ENCODE measurements around the gene CUTA. TPM values are rescaled to one million over a fixed set of nuclear protein-coding genes. Genes with fewer than 3 reads are reported as not detected.

CUTA gene, protein sequence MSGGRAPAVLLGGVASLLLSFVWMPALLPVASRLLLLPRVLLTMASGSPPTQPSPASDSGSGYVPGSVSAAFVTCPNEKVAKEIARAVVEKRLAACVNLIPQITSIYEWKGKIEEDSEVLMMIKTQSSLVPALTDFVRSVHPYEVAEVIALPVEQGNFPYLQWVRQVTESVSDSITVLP
- total RNA-seq: 61.3 and 61.7 TPM in 2 replicates

DNA sequence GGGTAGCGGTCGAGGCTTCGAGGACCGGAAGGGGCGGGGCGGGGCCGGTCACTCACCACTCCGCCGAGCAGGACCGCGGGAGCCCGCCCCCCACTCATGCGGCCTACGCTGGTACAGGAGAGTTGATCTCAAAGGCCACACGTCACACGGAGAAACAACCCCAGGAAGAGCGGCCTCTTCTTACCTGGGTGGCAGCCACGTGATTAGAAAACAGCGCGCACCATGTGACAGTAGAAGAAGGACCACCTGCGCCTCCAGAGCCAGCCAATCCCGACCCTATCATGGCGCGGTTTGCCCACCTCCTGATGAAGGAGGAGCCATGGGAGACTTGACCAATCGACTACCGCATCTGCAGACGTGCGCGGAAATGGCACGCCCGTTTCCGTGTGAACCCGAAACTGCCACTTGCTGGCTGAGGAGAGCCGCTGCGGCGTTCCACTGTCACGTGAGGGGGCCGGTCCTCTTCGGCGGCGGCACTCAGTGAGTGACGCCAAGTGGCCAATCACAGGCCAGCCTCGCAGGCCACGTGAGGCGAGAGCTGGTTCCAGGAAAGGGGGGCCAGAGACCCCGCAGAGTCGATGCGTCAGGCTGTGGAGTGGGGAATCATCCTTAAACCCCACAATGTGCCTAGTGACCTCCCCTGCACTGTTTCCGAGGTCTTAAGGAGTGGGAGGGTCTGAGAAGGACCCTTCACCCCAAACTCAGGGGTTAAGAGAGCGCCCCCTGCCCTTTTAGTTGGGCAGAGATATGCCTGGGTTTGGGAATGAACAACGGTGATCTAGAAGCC is at the start of gene CUTA:
Gene CUTA, minus strand, starts transcription at position 205 of the 787 bp plus-strand sequence. Its CDS starts 107 bp downstream, at position 98.
- DNase-seq: peak; percentile 100

GRCh38 chr6:33467091-33467490 is 49.2 kb upstream of the CUTA start:
- DNase-seq: no peak

- DNase-seq: no peak
Observed at GRCh38 chr6:33466075-33466735, 48.3 kb upstream of the CUTA start.

DNA sequence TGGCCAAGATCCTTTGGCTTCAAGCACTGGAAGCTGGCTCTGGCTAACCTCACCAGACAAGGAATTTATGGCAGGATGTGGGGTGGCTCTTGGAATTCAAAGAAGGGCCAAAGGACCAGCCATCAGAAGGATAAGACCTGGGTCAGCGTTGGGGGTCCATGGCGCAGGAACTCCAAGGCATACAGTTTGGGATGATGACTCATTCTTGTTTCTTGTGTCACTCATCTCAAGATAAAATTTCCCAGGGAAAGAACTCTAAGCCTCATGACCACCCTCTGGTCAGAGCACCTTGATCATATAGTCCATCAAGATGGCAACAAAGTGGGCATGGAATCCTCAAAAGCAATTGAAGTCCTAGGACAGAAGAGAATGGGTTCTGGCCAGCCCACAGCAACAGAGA is 41.3 kb upstream of the CUTA start:
- no peak for DNase-seq

DNA sequence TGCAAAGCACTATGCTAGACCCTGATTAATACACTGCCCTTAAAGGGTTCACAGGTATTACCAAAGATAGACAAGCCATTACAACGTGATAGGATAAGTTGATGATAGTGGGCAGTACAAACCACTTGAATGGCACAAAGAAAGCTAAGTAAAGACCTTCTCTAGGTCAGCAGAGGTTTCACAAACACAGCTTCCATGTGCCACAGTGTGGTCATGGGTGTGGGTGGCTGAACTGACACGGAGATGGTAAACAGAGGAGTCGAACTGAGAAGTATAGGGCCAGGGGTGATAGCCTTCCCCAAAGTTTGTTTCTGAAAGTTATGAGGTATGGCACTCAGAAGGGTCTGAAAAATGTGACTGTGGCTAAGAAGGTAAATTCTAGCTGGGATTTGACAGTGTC is 40.8 kb upstream of the CUTA start:
- DNase-seq: no peak

DNA sequence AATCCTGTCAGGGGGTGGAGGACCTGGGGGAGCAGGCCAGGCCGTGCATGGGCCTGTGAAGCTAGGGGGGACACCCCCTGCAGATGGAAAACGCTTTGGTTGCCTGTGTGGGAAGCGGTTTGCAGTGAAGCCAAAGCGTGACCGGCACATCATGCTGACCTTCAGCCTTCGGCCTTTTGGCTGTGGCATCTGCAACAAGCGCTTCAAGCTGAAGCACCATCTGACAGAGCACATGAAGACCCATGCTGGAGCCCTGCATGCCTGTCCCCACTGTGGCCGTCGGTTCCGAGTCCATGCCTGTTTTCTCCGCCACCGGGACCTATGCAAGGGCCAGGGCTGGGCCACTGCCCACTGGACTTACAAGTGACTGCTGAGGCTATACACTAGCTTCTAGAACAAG is 38.2 kb upstream of the CUTA start:
- no peak for DNase-seq

GRCh38 chr6:33455051-33455450 is 37.1 kb upstream of the CUTA start:
- no peak for DNase-seq

DNA sequence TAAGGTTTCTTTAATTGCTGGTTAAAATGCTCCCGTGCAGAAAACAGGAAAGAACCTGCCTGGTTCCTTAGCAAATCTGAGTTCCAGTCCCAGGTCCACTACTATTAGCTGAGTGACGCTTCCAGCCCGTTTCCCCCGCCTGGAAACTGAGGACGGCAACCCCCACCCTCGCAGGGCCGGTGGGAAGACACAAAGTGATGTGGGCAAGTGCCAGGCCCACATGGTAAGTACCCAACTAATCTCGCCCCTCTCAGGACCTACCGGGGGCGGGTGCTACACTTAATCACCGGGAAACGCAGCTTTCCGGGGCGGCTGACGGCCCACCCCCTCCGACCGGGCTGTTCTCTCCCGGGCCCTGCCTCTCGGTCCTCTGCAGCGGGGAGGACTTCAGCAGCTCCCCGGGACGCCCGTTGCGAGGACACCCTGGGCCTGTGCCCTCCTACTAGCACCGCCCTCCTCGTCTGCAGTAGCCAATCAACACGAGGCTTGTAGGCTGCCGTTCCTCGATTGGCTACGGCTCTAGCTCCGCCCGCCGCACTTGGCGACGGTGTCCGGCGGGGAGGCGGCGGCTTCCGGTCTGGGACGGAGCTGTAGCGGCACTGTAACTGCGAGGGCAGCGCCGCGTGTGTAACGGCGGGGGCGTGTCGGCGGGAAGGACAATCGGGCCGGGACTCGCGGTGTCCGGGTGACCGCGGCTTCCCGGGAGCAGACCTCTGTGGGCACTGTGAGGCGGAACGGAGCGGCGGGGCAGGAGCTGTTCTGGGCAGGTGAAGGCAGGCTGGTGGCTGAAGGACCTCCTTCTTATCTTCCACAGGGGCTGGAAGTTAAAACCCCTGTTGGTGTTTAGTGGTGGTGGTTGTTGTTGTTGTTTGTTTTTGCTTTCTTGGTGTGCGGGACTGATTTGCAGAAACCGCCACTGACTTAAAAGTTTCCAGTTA is 36.4 kb upstream of the CUTA start, which contains the start of gene ZBTB9:
Gene ZBTB9, plus strand, starts transcription at position 568 of the 938 bp plus-strand sequence. CDS start 525 bp downstream, outside the sequence.
- peak; percentile 97 for DNase-seq

GRCh38 chr6:33453393-33454008 is 35.6 kb upstream of the CUTA start:
- DNase-seq: no peak

DNA sequence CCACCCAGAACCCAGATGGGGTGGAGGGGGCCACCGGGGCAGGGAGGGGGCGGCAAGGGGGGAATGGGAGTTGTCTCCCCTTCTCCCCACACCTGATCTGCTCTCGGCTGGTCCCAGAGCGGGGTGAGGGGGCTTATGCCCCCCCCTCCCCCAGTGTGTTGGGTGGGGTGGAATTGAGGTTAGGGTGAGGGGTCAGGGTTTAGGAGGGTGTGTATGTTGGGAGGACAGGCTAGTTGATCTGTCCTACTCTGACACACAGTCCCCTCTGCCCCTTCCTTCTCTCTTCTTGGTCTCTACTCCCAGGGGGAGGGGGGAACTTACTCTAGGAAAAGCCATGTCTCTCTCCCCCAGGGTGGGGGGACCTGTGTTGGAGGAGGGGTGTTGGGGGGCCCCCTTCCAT is 34.6 kb upstream of the CUTA start:
- no peak for DNase-seq

DNA sequence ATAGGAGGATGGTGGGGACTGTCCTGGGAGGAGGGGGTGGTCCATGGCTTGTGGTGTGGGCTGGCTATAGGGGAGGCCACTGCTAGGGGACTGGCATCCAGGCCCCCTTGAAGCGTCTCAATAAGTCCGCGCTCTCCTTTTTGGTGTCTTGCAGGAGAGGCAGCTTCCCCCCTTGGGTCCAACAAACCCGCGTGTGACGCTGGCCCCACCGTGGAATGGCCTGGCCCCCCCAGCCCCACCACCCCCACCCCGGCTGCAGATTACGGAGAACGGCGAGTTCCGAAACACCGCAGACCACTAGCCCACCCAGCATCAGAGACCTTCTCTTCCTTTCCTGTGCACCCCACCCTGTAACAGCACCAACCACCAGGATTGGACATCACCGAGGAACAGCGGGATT is 33.7 kb upstream of the CUTA start:
- DNase-seq: no peak

- no peak for DNase-seq
Observed at GRCh38 chr6:33450434-33450833, 32.5 kb upstream of the CUTA start.

- DNase-seq: no peak
Observed at GRCh38 chr6:33446356-33446755, 28.4 kb upstream of the CUTA start.

DNA sequence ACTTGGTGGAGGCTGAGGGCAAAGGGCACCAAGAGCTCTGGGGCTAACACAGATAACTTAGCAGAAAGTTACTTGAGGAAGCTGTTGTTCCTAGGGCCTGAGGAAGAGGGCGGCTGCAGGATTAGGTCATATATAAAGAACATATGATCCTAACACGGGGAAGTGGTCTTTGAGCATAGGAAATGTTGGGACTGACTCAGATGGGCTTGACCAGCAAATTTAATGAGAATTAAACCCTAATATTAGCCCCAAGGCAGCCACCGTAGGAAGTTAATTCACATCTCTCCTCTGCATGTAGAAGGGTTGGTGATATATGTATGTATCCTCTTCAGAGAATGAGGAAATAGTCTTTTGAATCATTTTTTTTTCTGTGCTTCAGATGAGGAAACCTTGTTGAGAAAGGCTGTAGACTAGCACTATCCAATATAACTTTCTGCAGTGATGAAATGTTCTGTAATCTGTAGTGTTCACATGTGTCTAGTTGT is 27.3 kb upstream of the CUTA start:
- no peak for DNase-seq

GRCh38 chr6:33443619-33444504 is 26.0 kb upstream of the CUTA start:
- no peak for DNase-seq

DNA sequence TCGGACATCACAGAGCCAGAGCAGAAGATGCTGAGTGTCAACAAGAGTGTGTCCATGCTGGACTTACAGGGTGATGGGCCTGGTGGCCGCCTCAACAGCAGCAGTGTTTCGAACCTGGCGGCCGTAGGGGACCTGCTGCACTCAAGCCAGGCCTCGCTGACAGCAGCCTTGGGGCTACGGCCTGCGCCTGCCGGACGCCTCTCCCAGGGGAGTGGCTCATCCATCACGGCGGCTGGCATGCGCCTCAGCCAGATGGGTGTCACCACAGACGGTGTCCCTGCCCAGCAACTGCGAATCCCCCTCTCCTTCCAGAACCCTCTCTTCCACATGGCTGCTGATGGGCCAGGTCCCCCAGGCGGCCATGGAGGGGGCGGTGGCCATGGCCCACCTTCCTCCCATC is 25.1 kb upstream of the CUTA start:
- DNase-seq: no peak

GRCh38 chr6:33442283-33442682 is 24.4 kb upstream of the CUTA start:
- DNase-seq: no peak

GRCh38 chr6:33441457-33441856 is 23.6 kb upstream of the CUTA start:
- no peak for DNase-seq

DNA sequence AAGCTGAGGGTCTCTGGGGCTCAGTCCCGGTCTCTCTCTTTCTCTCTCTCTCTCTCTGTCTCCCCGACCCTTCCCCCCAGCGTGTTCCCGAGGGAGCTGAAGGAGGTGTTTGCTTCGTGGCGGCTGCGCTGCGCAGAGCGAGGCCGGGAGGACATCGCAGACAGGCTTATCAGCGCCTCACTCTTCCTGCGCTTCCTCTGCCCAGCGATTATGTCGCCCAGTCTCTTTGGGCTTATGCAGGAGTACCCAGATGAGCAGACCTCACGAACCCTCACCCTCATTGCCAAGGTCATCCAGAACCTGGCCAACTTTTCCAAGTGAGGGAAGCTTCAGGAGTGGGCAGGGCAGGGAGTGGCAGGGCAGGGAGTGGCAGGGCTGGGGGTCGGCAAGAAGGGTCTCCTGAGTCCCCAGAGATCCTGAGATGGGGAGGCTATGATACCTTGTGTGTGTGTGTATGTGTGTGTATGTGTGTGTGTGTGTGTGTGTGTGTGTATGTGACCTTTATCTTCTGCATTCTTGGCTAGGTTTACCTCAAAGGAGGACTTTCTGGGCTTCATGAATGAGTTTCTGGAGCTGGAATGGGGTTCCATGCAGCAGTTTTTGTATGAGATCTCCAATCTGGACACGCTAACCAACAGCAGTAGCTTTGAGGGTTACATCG is 22.9 kb upstream of the CUTA start:
- DNase-seq: no peak

DNA sequence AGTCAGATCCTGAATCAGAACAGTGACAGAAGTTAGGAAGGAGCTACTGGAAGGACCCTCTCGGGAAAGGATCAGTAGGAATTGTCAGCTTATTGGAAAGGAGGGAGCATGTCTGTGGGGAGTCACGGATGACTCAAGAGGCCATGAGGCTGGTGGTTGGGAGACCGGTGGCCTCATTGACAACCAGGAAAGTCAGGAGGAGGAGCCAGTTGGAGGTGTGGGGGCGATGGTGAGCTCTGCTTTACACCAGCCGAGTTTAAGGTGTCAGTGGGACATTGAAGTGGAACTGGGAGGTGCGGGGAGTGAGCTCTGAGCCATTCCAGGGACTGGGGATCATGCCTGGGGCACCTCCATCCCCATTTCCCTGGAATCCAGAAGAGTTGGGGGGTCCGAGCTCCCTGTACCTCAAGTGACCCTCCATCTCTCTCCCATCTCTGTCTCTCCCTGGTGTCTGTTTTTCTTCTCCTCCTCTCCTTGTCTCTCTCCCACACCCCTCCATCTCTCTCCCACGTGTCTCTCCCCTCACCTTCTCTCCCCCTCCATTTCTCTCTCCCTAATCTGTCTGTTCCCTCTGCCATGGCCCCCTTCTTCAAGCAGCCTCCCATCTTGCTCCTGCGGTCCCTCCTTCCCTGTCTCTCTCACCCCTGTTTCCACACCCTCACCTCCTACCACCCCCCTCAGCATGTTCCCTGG is 22.2 kb upstream of the CUTA start:
- no peak for DNase-seq

All from dermis blood vessel endothelial cell (primary cell).